Spleen (tissue), 7 donors: ENCODE data around the gene TUBA1C.

Source experiments
- CTCF ChIP-seq, 11 experiments: fragments of 200-600 bp in 7 of 11; fragments of 450-650 bp in 4 of 11; sonication (generic) in 4 of 11; IDR thresholded peaks in 8 of 11; conservative IDR thresholded peaks in 3 of 11; 1 replicate in 7 of 11; 2 replicates in 4 of 11; pipeline versions ENCODE4 v1.4.0 to v1.8.0; 2016 to 2021; ENCODE audit warnings: antibody characterized with exemption in 11 of 11, inconsistent platforms in 4 of 11, mild to moderate bottlenecking in 1 of 11
- POLR2A ChIP-seq, 3 donors: fragments of 450-650 bp; IDR thresholded peaks; one replicate each; pipeline ENCODE4 v1.5.1; 2017; ENCODE audit warnings: antibody characterized with exemption in 3 of 3, mild to moderate bottlenecking in 1 of 3
- donor health status: DM: no; HTN: no; CAD: no; lungs with moderate emphysema.
- donor health status: DM: no; HTN: no; CAD: no.
- donor health status: DM: no; HTN: no; CAD: no.

DNA sequence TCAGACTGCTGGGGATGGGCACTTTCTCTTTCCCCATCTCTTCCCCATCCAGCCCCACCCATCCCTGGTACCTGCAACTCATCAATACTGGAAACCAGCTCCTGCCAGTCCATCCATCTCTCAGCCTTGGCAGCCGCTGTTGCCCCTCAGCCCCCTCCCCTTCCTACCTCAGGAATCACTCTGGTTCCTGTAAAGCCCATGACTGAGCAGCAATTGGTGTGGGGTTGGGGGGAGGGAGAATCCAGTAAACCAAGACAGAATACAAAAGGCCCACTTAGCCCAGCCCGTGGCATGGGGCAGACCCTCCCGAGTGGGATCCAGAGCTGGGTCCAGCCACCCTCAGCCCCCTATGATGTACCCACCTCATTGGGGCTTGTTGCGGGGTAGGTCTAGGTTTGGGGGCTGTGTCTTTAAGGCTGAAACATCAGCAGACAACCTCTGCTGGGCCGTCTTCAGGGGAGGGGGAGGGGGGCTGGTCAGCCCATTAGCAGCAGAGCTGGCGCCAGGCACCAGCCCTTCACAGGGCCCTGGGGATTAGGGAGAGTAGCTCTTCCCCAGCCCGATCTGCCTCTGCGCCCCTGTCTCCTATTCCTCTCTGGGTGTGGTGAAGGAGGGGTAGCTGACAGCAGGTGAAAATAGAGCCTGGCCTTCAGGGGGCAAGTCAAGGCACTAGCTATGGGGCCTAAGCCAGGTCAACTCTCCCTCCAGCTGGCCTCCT lies 29.4 kb downstream of the TUBA1C start:
- TF ChIP-seq POLR2A (IDR thresholded peaks at IDR 0.05) (no peak), CTCF (IDR thresholded peaks at IDR 0.05 in 8 of 11, conservative IDR thresholded peaks at IDR 0.05 in 3 of 11) (no peak)
